ENCODE measurements around the gene PPRC1.
A peak's percentile ranks its signal among the peaks of the same experiment; 100 is the strongest.

PPRC1 gene, protein sequence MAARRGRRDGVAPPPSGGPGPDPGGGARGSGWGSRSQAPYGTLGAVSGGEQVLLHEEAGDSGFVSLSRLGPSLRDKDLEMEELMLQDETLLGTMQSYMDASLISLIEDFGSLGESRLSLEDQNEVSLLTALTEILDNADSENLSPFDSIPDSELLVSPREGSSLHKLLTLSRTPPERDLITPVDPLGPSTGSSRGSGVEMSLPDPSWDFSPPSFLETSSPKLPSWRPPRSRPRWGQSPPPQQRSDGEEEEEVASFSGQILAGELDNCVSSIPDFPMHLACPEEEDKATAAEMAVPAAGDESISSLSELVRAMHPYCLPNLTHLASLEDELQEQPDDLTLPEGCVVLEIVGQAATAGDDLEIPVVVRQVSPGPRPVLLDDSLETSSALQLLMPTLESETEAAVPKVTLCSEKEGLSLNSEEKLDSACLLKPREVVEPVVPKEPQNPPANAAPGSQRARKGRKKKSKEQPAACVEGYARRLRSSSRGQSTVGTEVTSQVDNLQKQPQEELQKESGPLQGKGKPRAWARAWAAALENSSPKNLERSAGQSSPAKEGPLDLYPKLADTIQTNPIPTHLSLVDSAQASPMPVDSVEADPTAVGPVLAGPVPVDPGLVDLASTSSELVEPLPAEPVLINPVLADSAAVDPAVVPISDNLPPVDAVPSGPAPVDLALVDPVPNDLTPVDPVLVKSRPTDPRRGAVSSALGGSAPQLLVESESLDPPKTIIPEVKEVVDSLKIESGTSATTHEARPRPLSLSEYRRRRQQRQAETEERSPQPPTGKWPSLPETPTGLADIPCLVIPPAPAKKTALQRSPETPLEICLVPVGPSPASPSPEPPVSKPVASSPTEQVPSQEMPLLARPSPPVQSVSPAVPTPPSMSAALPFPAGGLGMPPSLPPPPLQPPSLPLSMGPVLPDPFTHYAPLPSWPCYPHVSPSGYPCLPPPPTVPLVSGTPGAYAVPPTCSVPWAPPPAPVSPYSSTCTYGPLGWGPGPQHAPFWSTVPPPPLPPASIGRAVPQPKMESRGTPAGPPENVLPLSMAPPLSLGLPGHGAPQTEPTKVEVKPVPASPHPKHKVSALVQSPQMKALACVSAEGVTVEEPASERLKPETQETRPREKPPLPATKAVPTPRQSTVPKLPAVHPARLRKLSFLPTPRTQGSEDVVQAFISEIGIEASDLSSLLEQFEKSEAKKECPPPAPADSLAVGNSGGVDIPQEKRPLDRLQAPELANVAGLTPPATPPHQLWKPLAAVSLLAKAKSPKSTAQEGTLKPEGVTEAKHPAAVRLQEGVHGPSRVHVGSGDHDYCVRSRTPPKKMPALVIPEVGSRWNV (N-terminal part only)

DNA sequence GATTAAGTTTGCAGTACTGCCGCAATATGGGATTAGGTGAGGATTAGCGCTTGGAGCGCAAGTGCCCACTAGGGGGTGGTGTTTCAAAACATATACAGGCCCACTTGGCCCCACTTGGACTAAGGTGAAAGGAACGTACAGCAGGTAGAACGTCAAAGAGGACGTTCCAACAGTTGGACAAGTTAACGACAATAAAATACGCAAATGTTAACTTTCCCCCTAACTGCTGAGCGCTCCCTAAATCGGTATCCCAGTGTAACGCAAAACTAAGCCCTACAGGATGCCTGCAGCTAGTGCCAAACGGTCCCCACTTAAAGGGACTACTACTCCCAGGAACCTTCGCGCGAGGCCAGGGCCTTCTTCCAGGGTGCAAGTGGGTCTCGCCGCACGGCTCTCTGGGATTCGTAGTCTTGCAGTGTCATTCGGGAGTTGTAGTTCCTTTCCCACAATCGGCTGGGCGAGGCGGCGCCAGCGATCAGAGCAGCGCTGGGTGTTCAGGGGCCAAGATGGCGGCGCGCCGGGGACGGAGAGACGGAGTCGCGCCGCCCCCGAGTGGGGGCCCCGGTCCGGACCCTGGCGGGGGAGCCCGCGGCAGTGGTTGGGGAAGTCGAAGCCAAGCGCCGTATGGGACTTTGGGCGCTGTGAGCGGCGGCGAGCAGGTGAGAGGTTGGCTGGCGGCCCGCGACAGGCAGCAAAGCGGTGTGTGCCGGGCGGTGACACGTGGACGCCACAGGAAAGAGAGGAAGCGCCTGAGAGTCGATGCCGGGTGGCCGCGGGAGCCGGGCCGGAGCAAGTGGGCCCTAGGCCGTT lies at the start of gene PPRC1:
Gene PPRC1 (plus strand): TSS at position 478 of the 810 bp plus-strand sequence. CDS start 29 bp downstream, at position 507.
- DNase-seq: peak; percentile 98
- TF ChIP-seq, protein P1, sequence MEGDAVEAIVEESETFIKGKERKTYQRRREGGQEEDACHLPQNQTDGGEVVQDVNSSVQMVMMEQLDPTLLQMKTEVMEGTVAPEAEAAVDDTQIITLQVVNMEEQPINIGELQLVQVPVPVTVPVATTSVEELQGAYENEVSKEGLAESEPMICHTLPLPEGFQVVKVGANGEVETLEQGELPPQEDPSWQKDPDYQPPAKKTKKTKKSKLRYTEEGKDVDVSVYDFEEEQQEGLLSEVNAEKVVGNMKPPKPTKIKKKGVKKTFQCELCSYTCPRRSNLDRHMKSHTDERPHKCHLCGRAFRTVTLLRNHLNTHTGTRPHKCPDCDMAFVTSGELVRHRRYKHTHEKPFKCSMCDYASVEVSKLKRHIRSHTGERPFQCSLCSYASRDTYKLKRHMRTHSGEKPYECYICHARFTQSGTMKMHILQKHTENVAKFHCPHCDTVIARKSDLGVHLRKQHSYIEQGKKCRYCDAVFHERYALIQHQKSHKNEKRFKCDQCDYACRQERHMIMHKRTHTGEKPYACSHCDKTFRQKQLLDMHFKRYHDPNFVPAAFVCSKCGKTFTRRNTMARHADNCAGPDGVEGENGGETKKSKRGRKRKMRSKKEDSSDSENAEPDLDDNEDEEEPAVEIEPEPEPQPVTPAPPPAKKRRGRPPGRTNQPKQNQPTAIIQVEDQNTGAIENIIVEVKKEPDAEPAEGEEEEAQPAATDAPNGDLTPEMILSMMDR (IDR thresholded peaks at IDR 0.05; ENCODE audit: low read depth, low read length): peak; percentile 77
- Histone ChIP-seq H3K4me3 (ENCODE audit: low read depth, low read length) (peak within 1 kb of the TSS; percentile 98), H3K27me3 (ENCODE audit: insufficient read depth, low read depth, severe bottlenecking) (no peaks in the 10 kb centered on the region), H3K9me3 (ENCODE audit: severe bottlenecking) (no peaks in the 10 kb centered on the region), H3K27ac (peak within 1 kb of the TSS; percentile 94), H3K36me3 (peaks cover 25% of the 10 kb centered on the region)

DNA sequence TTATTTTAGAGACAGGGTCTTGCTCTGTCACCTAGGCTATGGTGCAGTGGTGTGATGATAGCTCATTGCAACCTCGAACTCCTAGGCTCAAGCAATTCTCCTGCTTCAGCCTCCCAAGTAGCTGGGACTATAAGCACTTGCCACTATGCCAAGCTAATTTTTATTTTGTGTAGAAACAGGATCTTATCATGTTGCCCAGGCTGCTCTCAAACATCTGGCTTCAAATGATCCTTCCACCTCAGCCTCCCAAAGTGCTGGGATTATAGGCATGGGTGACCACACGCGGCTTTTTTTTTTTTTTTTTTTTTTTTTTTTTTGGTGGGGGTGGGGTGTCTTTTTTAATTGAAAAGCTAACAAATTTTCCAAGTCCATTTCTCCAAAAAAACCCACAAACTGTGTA lies 49.3 kb upstream of the PPRC1 start:
- no peaks in the 10 kb centered on the region for H3K36me3 ChIP-seq
- DNase-seq: no peak
- H3K27me3 ChIP-seq (ENCODE audit: insufficient read depth, low read depth, severe bottlenecking): no peaks in the 10 kb centered on the region
- TF ChIP-seq, protein P1 (IDR thresholded peaks at IDR 0.05; ENCODE audit: low read depth, low read length): no peak
- no peaks in the 10 kb centered on the region for H3K9me3 ChIP-seq (ENCODE audit: severe bottlenecking)
- no peak overlapping the region for H3K4me3 ChIP-seq (ENCODE audit: low read depth, low read length)
- no peak overlapping the region for H3K27ac ChIP-seq

DNA sequence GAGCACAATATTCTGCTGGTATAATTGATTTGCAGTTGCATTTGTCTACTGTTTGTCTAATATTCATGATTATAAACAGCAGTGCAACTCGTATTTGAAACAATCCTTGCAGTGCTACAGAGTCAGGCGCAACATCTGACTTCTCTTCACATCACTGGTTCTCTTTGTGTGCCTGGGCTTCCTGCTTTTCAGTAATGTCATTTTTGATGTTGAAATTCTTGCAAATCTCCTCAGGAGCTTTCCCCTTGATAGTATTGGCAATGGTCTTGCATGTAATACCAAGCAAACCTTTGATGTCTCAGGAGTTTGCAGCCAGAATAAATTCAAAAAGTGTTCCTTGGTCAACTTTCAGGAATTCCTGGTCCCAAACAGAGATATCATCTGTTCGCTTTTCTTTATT lies 47.5 kb upstream of the PPRC1 start:
- TF ChIP-seq, protein P1 (IDR thresholded peaks at IDR 0.05; ENCODE audit: low read depth, low read length): no peak
- Histone ChIP-seq H3K36me3 (no peaks in the 10 kb centered on the region), H3K4me3 (ENCODE audit: low read depth, low read length) (no peak overlapping the region), H3K9me3 (ENCODE audit: severe bottlenecking) (no peaks in the 10 kb centered on the region), H3K27ac (no peak overlapping the region), H3K27me3 (ENCODE audit: insufficient read depth, low read depth, severe bottlenecking) (no peaks in the 10 kb centered on the region)
- no peak for DNase-seq

DNA sequence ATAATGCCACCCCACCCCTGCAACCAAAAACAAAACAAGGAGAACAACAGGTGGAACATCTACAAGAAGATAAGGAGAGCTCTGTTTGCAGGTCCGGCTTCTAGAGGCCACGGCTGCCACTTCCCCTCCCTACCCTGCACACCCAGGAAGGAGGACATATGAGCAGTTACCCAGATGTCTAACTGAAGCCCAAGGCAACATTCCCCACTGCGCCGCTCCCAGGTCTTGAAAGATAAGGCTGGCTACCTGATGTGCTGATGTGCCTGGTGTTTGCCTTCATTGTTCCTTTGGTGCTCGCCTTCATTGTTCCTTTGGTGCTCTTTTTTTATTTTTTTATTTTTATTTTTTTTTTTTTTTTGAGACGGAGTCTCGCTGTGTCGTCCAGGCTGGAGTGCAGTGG lies 46.6 kb upstream of the PPRC1 start:
- H3K9me3 ChIP-seq (ENCODE audit: severe bottlenecking): no peaks in the 10 kb centered on the region
- H3K27me3 ChIP-seq (ENCODE audit: insufficient read depth, low read depth, severe bottlenecking): no peaks in the 10 kb centered on the region
- no peak overlapping the region for H3K27ac ChIP-seq
- H3K36me3 ChIP-seq: no peaks in the 10 kb centered on the region
- no peak overlapping the region for H3K4me3 ChIP-seq (ENCODE audit: low read depth, low read length)
- TF ChIP-seq, protein P1 (IDR thresholded peaks at IDR 0.05; ENCODE audit: low read depth, low read length): no peak
- no peak for DNase-seq

DNA sequence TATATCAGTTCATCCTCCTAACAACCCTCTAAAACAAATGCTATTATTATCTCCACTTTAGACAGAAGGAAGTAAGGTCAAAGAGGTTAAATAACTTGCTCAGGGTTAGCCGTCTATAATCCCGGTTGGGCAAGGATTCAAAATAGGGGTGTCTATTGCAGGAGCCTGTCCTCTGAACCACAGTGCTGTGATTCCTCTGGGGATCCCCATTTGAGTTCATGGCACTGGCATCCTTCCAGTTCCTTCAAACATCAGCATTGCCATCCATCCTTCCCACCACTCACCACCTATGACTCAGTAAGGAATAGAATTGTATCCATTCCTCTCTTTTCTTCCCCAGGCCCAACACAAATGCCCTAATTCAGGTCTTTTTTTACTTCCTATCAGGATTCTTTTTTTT lies 42.1 kb upstream of the PPRC1 start:
- DNase-seq: no peak
- Histone ChIP-seq H3K27ac (no peak overlapping the region), H3K4me3 (ENCODE audit: low read depth, low read length) (no peak overlapping the region), H3K27me3 (ENCODE audit: insufficient read depth, low read depth, severe bottlenecking) (no peaks in the 10 kb centered on the region), H3K9me3 (ENCODE audit: severe bottlenecking) (no peaks in the 10 kb centered on the region), H3K36me3 (no peaks in the 10 kb centered on the region)
- TF ChIP-seq, protein P1 (IDR thresholded peaks at IDR 0.05; ENCODE audit: low read depth, low read length): no peak
